Panc1 (cell line): ENCODE data around the gene SELENOS.

Experiments used
- POLR2AphosphoS5 ChIP-seq: IDR thresholded peaks from 2 replicates; pipeline ENCODE4 v1.6.1; 2012; ENCODE audit warnings: mild to moderate bottlenecking, low read depth, low read length, moderate library complexity
- SIN3A ChIP-seq: IDR thresholded peaks from 2 replicates; pipeline ENCODE4 v1.6.1; 2012; ENCODE audit warnings: low read depth, mild to moderate bottlenecking, low read length, moderate library complexity, borderline replicate concordance; ENCODE audit not compliant: insufficient read depth
- TF ChIP-seq, protein P1 (sequence below): fragments of 450-650 bp; IDR thresholded peaks from 2 replicates; pipeline ENCODE4 v1.5.1; 2017; ENCODE audit warnings: mild to moderate bottlenecking
- TF ChIP-seq, protein P2 (sequence below), 2 experiments: IDR thresholded peaks; 2 replicates each; pipeline ENCODE4 v1.6.1; 2011 to 2012; ENCODE audit warnings: low read depth in 2 of 2, control low read depth in 1 of 2, low read length in 1 of 2, mild to moderate bottlenecking in 1 of 2, moderate library complexity in 1 of 2; ENCODE audit not compliant: insufficient read depth in 1 of 2

DNA sequence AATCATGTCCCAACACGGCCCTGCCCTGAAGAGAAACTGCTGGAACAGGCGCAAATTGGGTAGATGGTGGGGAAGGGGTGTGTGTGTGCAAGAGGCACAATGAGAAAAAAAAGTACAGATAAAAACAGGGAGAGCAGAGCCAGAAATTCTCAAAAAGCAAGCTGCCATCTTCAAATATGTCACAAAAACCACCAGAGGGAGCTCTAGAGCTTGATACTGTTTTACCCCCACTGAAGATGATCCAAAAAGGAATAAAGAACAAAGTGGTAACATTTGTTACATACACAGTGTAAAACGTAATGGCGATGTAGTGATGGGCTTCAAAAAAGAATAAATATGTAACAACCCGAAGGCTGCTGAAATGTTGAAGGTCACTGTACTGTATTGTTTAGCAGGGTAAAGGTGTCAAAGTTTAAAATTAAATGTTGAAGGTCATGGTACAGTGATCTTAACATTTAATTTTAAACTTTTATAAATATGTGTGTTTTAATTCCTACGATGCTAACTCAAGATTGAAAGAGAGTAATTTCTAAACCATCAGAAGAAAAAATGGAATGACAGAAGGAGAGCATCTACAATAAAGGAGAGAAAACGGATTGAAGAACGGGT lies 11.7 kb upstream of the SELENOS start:
- TF ChIP-seq, protein P1, sequence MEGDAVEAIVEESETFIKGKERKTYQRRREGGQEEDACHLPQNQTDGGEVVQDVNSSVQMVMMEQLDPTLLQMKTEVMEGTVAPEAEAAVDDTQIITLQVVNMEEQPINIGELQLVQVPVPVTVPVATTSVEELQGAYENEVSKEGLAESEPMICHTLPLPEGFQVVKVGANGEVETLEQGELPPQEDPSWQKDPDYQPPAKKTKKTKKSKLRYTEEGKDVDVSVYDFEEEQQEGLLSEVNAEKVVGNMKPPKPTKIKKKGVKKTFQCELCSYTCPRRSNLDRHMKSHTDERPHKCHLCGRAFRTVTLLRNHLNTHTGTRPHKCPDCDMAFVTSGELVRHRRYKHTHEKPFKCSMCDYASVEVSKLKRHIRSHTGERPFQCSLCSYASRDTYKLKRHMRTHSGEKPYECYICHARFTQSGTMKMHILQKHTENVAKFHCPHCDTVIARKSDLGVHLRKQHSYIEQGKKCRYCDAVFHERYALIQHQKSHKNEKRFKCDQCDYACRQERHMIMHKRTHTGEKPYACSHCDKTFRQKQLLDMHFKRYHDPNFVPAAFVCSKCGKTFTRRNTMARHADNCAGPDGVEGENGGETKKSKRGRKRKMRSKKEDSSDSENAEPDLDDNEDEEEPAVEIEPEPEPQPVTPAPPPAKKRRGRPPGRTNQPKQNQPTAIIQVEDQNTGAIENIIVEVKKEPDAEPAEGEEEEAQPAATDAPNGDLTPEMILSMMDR = peak; percentile 84
- TF ChIP-seq POLR2AphosphoS5 (no peak), SIN3A (no peak)
- TF ChIP-seq, protein P2, sequence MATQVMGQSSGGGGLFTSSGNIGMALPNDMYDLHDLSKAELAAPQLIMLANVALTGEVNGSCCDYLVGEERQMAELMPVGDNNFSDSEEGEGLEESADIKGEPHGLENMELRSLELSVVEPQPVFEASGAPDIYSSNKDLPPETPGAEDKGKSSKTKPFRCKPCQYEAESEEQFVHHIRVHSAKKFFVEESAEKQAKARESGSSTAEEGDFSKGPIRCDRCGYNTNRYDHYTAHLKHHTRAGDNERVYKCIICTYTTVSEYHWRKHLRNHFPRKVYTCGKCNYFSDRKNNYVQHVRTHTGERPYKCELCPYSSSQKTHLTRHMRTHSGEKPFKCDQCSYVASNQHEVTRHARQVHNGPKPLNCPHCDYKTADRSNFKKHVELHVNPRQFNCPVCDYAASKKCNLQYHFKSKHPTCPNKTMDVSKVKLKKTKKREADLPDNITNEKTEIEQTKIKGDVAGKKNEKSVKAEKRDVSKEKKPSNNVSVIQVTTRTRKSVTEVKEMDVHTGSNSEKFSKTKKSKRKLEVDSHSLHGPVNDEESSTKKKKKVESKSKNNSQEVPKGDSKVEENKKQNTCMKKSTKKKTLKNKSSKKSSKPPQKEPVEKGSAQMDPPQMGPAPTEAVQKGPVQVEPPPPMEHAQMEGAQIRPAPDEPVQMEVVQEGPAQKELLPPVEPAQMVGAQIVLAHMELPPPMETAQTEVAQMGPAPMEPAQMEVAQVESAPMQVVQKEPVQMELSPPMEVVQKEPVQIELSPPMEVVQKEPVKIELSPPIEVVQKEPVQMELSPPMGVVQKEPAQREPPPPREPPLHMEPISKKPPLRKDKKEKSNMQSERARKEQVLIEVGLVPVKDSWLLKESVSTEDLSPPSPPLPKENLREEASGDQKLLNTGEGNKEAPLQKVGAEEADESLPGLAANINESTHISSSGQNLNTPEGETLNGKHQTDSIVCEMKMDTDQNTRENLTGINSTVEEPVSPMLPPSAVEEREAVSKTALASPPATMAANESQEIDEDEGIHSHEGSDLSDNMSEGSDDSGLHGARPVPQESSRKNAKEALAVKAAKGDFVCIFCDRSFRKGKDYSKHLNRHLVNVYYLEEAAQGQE (IDR thresholded peaks at IDR 0.05; ENCODE audit: insufficient read depth in 1 of 2, low read depth in 2 of 2, low read length in 1 of 2) = no peak
